Measurements from ENCODE around the gene EPHB1. TPM values are rescaled to one million over a fixed set of nuclear protein-coding genes. Genes with fewer than 3 reads are reported as not detected.

EPHB1 gene
- polyA plus RNA-seq, 1 donor from 2014 or later = 18.7 TPM

GRCh38 chr3:135203026-135203425 lies 408.0 kb downstream of the EPHB1 start:
- Histone ChIP-seq H3K27ac (ENCODE audit: low read length) (no peak overlapping the region), H3K4me2 (ENCODE audit: low read length) (no peak overlapping the region), H3K79me2 (replicated peaks; ENCODE audit: insufficient read depth, low read length) (no peaks in the 10 kb centered on the region), H3K9ac (ENCODE audit: low read length) (no peak overlapping the region), H4K20me1 (ENCODE audit: insufficient read depth) (no peaks in the 10 kb centered on the region), H3K9me3 (ENCODE audit: low read length) (no peaks in the 10 kb centered on the region), H3K36me3 (ENCODE audit: insufficient read depth, low read length) (no peaks in the 10 kb centered on the region), H3K4me3 (ENCODE audit: low read length) (no peak overlapping the region), H2AFZ (ENCODE audit: low read depth, low read length) (no peak overlapping the region), H3F3A (ENCODE audit: insufficient read depth, low read length, poor library complexity, severe bottlenecking) (no peaks in the 10 kb centered on the region), H3K27me3 (ENCODE audit: insufficient read depth, low read depth, low read length) (no peaks in the 10 kb centered on the region), H3K9me2 (ENCODE audit: insufficient read depth, low read length) (no peaks in the 10 kb centered on the region)
- TF ChIP-seq POLR2AphosphoS5 (IDR thresholded peaks at IDR 0.05) (no peak), SMC3 (conservative IDR thresholded peaks at IDR 0.05; ENCODE audit: poor library complexity) (no peak), MXI1 (conservative IDR thresholded peaks at IDR 0.05; ENCODE audit: poor library complexity, severe bottlenecking) (no peak)

DNA sequence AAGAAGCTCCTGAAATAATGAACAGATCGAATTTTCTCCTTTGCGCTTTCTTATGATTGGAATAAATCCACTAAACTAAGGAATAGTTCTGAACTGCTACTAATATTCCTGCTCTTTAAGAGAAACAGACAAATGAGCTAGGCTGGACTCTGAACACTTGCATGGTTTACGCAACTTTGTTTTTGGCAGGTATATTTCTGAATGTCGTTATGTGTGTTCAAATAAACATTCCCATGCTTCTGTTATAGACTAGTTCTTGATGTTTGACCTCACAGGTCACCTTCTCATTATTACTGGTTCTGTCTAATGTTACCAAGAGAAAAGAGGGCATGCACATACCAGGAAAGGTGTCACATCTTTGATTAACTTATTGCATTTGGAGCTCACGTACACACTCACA lies 418.2 kb downstream of the EPHB1 start:
- no peaks in the 10 kb centered on the region for H3K9me2 ChIP-seq (ENCODE audit: insufficient read depth, low read length)
- H4K20me1 ChIP-seq (ENCODE audit: insufficient read depth) = no peaks in the 10 kb centered on the region
- no peak overlapping the region for H3K9ac ChIP-seq (ENCODE audit: low read length)
- H3K4me3 ChIP-seq (ENCODE audit: low read length) = no peak overlapping the region
- no peaks in the 10 kb centered on the region for H3K27me3 ChIP-seq (ENCODE audit: insufficient read depth, low read depth, low read length)
- H3K36me3 ChIP-seq (ENCODE audit: insufficient read depth, low read length) = no peaks in the 10 kb centered on the region
- no peak overlapping the region for H3K27ac ChIP-seq (ENCODE audit: low read length)
- TF ChIP-seq EP300 (conservative IDR thresholded peaks at IDR 0.05; ENCODE audit: poor library complexity, severe bottlenecking) (no peak), REST (IDR thresholded peaks at IDR 0.05; ENCODE audit: borderline replicate concordance) (no peak), POLR2AphosphoS5 (IDR thresholded peaks at IDR 0.05) (no peak), CTCF (IDR thresholded peaks at IDR 0.05; ENCODE audit: poor library complexity, severe bottlenecking) (no peak), RAD21 (conservative IDR thresholded peaks at IDR 0.05) (no peak), MXI1 (conservative IDR thresholded peaks at IDR 0.05; ENCODE audit: poor library complexity, severe bottlenecking) (no peak), EZH2 (IDR thresholded peaks at IDR 0.05; ENCODE audit: borderline replicate concordance, insufficient read depth, low read length, poor library complexity, severe bottlenecking) (no peak), TAF1 (IDR thresholded peaks at IDR 0.05; ENCODE audit: low read depth) (no peak), SMC3 (conservative IDR thresholded peaks at IDR 0.05; ENCODE audit: poor library complexity) (no peak)
- H3K9me3 ChIP-seq (ENCODE audit: low read length) = no peaks in the 10 kb centered on the region
- H3K79me2 ChIP-seq (replicated peaks; ENCODE audit: insufficient read depth, low read length) = no peaks in the 10 kb centered on the region
- no peaks in the 10 kb centered on the region for H3F3A ChIP-seq (ENCODE audit: insufficient read depth, low read length, poor library complexity, severe bottlenecking)
- no peak overlapping the region for H2AFZ ChIP-seq (ENCODE audit: low read depth, low read length)
- H3K4me2 ChIP-seq (ENCODE audit: low read length) = no peak overlapping the region

- no peak for TF ChIP-seq RAD21 (conservative IDR thresholded peaks at IDR 0.05)
- TF ChIP-seq EZH2 (IDR thresholded peaks at IDR 0.05; ENCODE audit: borderline replicate concordance, insufficient read depth, low read length, poor library complexity, severe bottlenecking) = no peak
- TF ChIP-seq CTCF (IDR thresholded peaks at IDR 0.05; ENCODE audit: poor library complexity, severe bottlenecking) = no peak
- TF ChIP-seq POLR2AphosphoS5 (IDR thresholded peaks at IDR 0.05) = no peak
- TF ChIP-seq REST (IDR thresholded peaks at IDR 0.05; ENCODE audit: borderline replicate concordance) = no peak
- no peak for TF ChIP-seq EP300 (conservative IDR thresholded peaks at IDR 0.05; ENCODE audit: poor library complexity, severe bottlenecking)
- no peak for TF ChIP-seq MXI1 (conservative IDR thresholded peaks at IDR 0.05; ENCODE audit: poor library complexity, severe bottlenecking)
- no peak for TF ChIP-seq TAF1 (IDR thresholded peaks at IDR 0.05; ENCODE audit: low read depth)
- no peak for TF ChIP-seq SMC3 (conservative IDR thresholded peaks at IDR 0.05; ENCODE audit: poor library complexity)
- Histone ChIP-seq H3K4me3 (ENCODE audit: low read length) (no peak overlapping the region), H3K79me2 (replicated peaks; ENCODE audit: insufficient read depth, low read length) (no peaks in the 10 kb centered on the region), H3K9me2 (ENCODE audit: insufficient read depth, low read length) (no peaks in the 10 kb centered on the region), H3K27me3 (ENCODE audit: insufficient read depth, low read depth, low read length) (no peaks in the 10 kb centered on the region), H3K9ac (ENCODE audit: low read length) (no peak overlapping the region), H3K36me3 (ENCODE audit: insufficient read depth, low read length) (no peaks in the 10 kb centered on the region), H4K20me1 (ENCODE audit: insufficient read depth) (no peaks in the 10 kb centered on the region), H3K27ac (ENCODE audit: low read length) (no peak overlapping the region), H3K4me2 (ENCODE audit: low read length) (no peak overlapping the region), H2AFZ (ENCODE audit: low read depth, low read length) (no peak overlapping the region), H3K9me3 (ENCODE audit: low read length) (no peaks in the 10 kb centered on the region), H3F3A (ENCODE audit: insufficient read depth, low read length, poor library complexity, severe bottlenecking) (no peaks in the 10 kb centered on the region)
These were observed 418.8 kb downstream of the EPHB1 start for GRCh38 chr3:135213822-135214221.
